Measurements from ENCODE around the gene IL4.

- TF ChIP-seq CTCF (IDR thresholded peaks at IDR 0.05), result no peak
- no peak for TF ChIP-seq EP300 (IDR thresholded peaks at IDR 0.05)
Observed at GRCh38 chr5:132644177-132644576, 29.6 kb upstream of the IL4 start.
